CD4-positive, alpha-beta memory T cell (primary cell): ENCODE results near the gene NAE1. TPM values are rescaled to one million over a fixed set of nuclear protein-coding genes. Genes with fewer than 3 reads are reported as not detected.

Experiments used
- CTCF ChIA-PET: fragments of 350-600 bp; sonication (Branson Sonifier 250); formaldehyde crosslinking; loops from one replicate; lab custom pipeline; 2021; ENCODE audit warnings: inconsistent platforms; ENCODE audit not compliant: partially characterized antibody; lab: Charles Lee
- POLR2A ChIA-PET: fragments of 350-600 bp; sonication (Branson Sonifier 250); formaldehyde crosslinking; loops from one replicate; lab custom pipeline; 2021; ENCODE audit not compliant: partially characterized antibody; lab: Charles Lee
- DNase-seq, 5 donors: peaks; one replicate each; pipeline versions ENCODE4 v3.0.0 to v3.0.0-alpha.2; 2020 to 2022; ENCODE audit warnings: mixed read lengths in 1 of 5
- H3K27ac ChIP-seq: one replicate; pipeline ENCODE4 v1.7.0; 2013; ENCODE audit warnings: low read depth, low read length
- H3K27me3 ChIP-seq: 2 replicates; pipeline ENCODE4 v1.7.0; 2013; ENCODE audit warnings: mild to moderate bottlenecking, low read length, moderate library complexity; ENCODE audit not compliant: insufficient read depth
- H3K36me3 ChIP-seq: 2 replicates; pipeline ENCODE4 v1.7.0; 2013; ENCODE audit warnings: mild to moderate bottlenecking, low read length, moderate library complexity; ENCODE audit not compliant: insufficient read depth
- H3K4me1 ChIP-seq: 2 replicates; pipeline ENCODE4 v1.7.0; 2013; ENCODE audit warnings: mild to moderate bottlenecking, low read length, moderate library complexity; ENCODE audit not compliant: insufficient read depth
- H3K4me3 ChIP-seq, 2 donors: one replicate each; pipeline ENCODE4 v1.7.0; 2013; ENCODE audit warnings: low read length in 2 of 2, mild to moderate bottlenecking in 1 of 2
- H3K9me3 ChIP-seq, 2 donors: one replicate each; pipeline ENCODE4 v1.7.0; 2013; ENCODE audit warnings: low read length in 2 of 2, control low read depth in 1 of 2; ENCODE audit not compliant: control insufficient read depth in 1 of 2
- H3K27ac Mint-ChIP-seq, 7 donors: one replicate each; pipeline ENCODE4 v1.8.0; 2020 to 2021; ENCODE audit warnings: mixed read lengths in 7 of 7, mild to moderate bottlenecking in 6 of 7, inconsistent platforms in 3 of 7, moderate library complexity in 3 of 7
- H3K27me3 Mint-ChIP-seq, 2 donors: one replicate each; pipeline ENCODE4 v1.8.0; 2020 to 2021; ENCODE audit warnings: mixed read lengths in 2 of 2
- H3K36me3 Mint-ChIP-seq, 2 donors: one replicate each; pipeline ENCODE4 v1.8.0; 2020 to 2021; ENCODE audit warnings: mixed read lengths in 2 of 2, inconsistent platforms in 1 of 2, mild to moderate bottlenecking in 1 of 2
- H3K4me1 Mint-ChIP-seq, 4 donors: one replicate each; pipeline ENCODE4 v1.8.0; 2020 to 2021; ENCODE audit warnings: mixed read lengths in 4 of 4, mild to moderate bottlenecking in 1 of 4
- H3K4me3 Mint-ChIP-seq, 8 donors: one replicate each; pipeline ENCODE4 v1.8.0; 2020 to 2021; ENCODE audit warnings: mixed read lengths in 8 of 8, mild to moderate bottlenecking in 7 of 8, moderate library complexity in 6 of 8, inconsistent platforms in 3 of 8
- H3K9me3 Mint-ChIP-seq, 8 donors: one replicate each; pipeline ENCODE4 v1.8.0; 2020 to 2021; ENCODE audit warnings: mixed read lengths in 8 of 8, mild to moderate bottlenecking in 5 of 8, inconsistent platforms in 3 of 8, moderate library complexity in 1 of 8
- intact Hi-C: fragments of 100-400 bp; cut with micrococcal nuclease; formaldehyde crosslinking; loops from one replicate; pipeline ENCODE4 v1.15.1; 2023
- polyA plus RNA-seq, 2 donors: library from polyadenylated mRNA; unstranded; fragments of 300-500 nt; fragmentation: Illumina TruSeq; gene quantifications; one replicate each; pipeline ENCODE4 v1.2.3, GENCODE V29; 2021
- total RNA-seq, 2 experiments: library from RNA; stranded (reverse); gene quantifications; one replicate each; pipeline ENCODE4 v1.2.3, GENCODE V29; 2021

The NAE1 gene
- total and polyA plus RNA-seq, 4 experiments from 2014 or later: 70.4 to 101 (median 94.5) TPM

GRCh38 chr16:66859397-66860068, 28.8 kb upstream of the NAE1 start:
- intact Hi-C loops: no loop called here
- H3K9me3 Mint-ChIP-seq: no peaks in the 10 kb centered on the region
- CTCF ChIA-PET: interaction anchor here (0.7 to 2.5 kb wide), 7 partner anchors 8 to 296 kb away, joined by 3 to 10 read pairs (median 7); partner anchors contain the start of gene NAE1
- no peaks in the 10 kb centered on the region for H3K36me3 ChIP-seq
- no peaks in the 10 kb centered on the region for H3K27me3 Mint-ChIP-seq
- no peak for DNase-seq
- no peak overlapping the region for H3K4me3 Mint-ChIP-seq
- peak overlapping the region in 3 of 7 donors; percentile 10 to 57 (median 23) for H3K27ac Mint-ChIP-seq
- H3K36me3 Mint-ChIP-seq: no peaks in the 10 kb centered on the region
- H3K4me1 Mint-ChIP-seq: no peaks in the 10 kb centered on the region
- no peak overlapping the region for H3K4me3 ChIP-seq
- H3K4me1 ChIP-seq: no peaks in the 10 kb centered on the region
- H3K27ac ChIP-seq: no peak overlapping the region
- no peaks in the 10 kb centered on the region for H3K9me3 ChIP-seq
- POLR2A ChIA-PET: interaction anchor here (1.2 kb wide), 1 partner anchor 29 kb away, joined by 3 read pairs; the partner anchor contains the start of gene NAE1
- H3K27me3 ChIP-seq: no peaks in the 10 kb centered on the region

GRCh38 chr16:66858740-66859396, 28.1 kb upstream of the NAE1 start:
- ChIA-PET CTCF (interaction anchor here (2.5 kb wide), 1 partner anchor 9 kb away, joined by 9 read pairs; no protein-coding TSS in a partner anchor), POLR2A (no interaction called here)
- Mint-ChIP-seq H3K4me1 (no peaks in the 10 kb centered on the region), H3K27me3 (no peaks in the 10 kb centered on the region), H3K27ac (peak overlapping the region in 1 of 7 donors; percentile 57), H3K9me3 (no peaks in the 10 kb centered on the region), H3K4me3 (no peak overlapping the region), H3K36me3 (no peaks in the 10 kb centered on the region)
- H3K36me3 ChIP-seq: no peaks in the 10 kb centered on the region
- intact Hi-C loops: no loop called here
- H3K27ac ChIP-seq: no peak overlapping the region
- H3K4me1 ChIP-seq: no peaks in the 10 kb centered on the region
- no peaks in the 10 kb centered on the region for H3K27me3 ChIP-seq
- no peak overlapping the region for H3K4me3 ChIP-seq
- no peak for DNase-seq
- no peaks in the 10 kb centered on the region for H3K9me3 ChIP-seq

- Mint-ChIP-seq H3K4me1 (no peaks in the 10 kb centered on the region), H3K27me3 (no peaks in the 10 kb centered on the region), H3K36me3 (no peaks in the 10 kb centered on the region), H3K4me3 (no peak overlapping the region), H3K9me3 (no peaks in the 10 kb centered on the region), H3K27ac (peak overlapping the region in 1 of 7 donors; percentile 42)
- H3K4me1 ChIP-seq: no peaks in the 10 kb centered on the region
- ChIA-PET CTCF (interaction anchor here (1.7 kb wide), 1 partner anchor 27 kb away, joined by 9 read pairs; the partner anchor contains the start of gene NAE1), POLR2A (no interaction called here)
- intact Hi-C loops: no loop called here
- H3K27ac ChIP-seq: no peak overlapping the region
- no peak for DNase-seq
- H3K4me3 ChIP-seq: no peak overlapping the region
- no peaks in the 10 kb centered on the region for H3K36me3 ChIP-seq
- no peaks in the 10 kb centered on the region for H3K27me3 ChIP-seq
- no peaks in the 10 kb centered on the region for H3K9me3 ChIP-seq
Measured at GRCh38 chr16:66857437-66857836, 26.7 kb upstream of the NAE1 start.

- Histone ChIP-seq H3K27me3 (no peaks in the 10 kb centered on the region), H3K4me3 (no peak overlapping the region), H3K27ac (no peak overlapping the region), H3K36me3 (no peaks in the 10 kb centered on the region), H3K4me1 (no peaks in the 10 kb centered on the region), H3K9me3 (no peaks in the 10 kb centered on the region)
- CTCF ChIA-PET: interaction anchor here (0.6 to 1.7 kb wide), 4 partner anchors 12 to 26 kb away, joined by 3 to 9 read pairs (median 4); partner anchors contain the start of gene NAE1
- Mint-ChIP-seq H3K36me3 (no peaks in the 10 kb centered on the region), H3K27ac (no peak overlapping the region), H3K27me3 (no peaks in the 10 kb centered on the region), H3K4me1 (no peaks in the 10 kb centered on the region), H3K9me3 (no peaks in the 10 kb centered on the region), H3K4me3 (no peak overlapping the region)
- POLR2A ChIA-PET: no interaction called here
- intact Hi-C loops: no loop called here
- DNase-seq: no peak
Measured at GRCh38 chr16:66856801-66857200, 26.0 kb upstream of the NAE1 start.

- Mint-ChIP-seq H3K36me3 (no peaks in the 10 kb centered on the region), H3K4me3 (no peak overlapping the region), H3K9me3 (no peaks in the 10 kb centered on the region), H3K27me3 (no peaks in the 10 kb centered on the region), H3K4me1 (no peaks in the 10 kb centered on the region), H3K27ac (no peak overlapping the region)
- H3K9me3 ChIP-seq: no peaks in the 10 kb centered on the region
- H3K4me1 ChIP-seq: no peaks in the 10 kb centered on the region
- ChIA-PET CTCF (interaction anchor here (0.6 to 1.7 kb wide), 4 partner anchors 12 to 26 kb away, joined by 3 to 9 read pairs (median 4); partner anchors contain the start of gene NAE1), POLR2A (no interaction called here)
- H3K27me3 ChIP-seq: no peaks in the 10 kb centered on the region
- no peak overlapping the region for H3K4me3 ChIP-seq
- H3K36me3 ChIP-seq: no peaks in the 10 kb centered on the region
- no peak for DNase-seq
- intact Hi-C loops: no loop called here
- no peak overlapping the region for H3K27ac ChIP-seq
Measured at GRCh38 chr16:66856184-66856730, 25.5 kb upstream of the NAE1 start.

GRCh38 chr16:66853261-66854139, 22.7 kb upstream of the NAE1 start:
- H3K27ac ChIP-seq: no peak overlapping the region
- H3K27me3 ChIP-seq: no peaks in the 10 kb centered on the region
- no peaks in the 10 kb centered on the region for H3K9me3 Mint-ChIP-seq
- intact Hi-C loops: no loop called here
- H3K9me3 ChIP-seq: no peaks in the 10 kb centered on the region
- no peaks in the 10 kb centered on the region for H3K27me3 Mint-ChIP-seq
- CTCF ChIA-PET: interaction anchor here (1.4 kb wide), 1 partner anchor 14 kb away, joined by 4 read pairs; no protein-coding TSS in a partner anchor
- no peaks in the 10 kb centered on the region for H3K36me3 Mint-ChIP-seq
- no peaks in the 10 kb centered on the region for H3K4me1 ChIP-seq
- no peak for DNase-seq
- H3K27ac Mint-ChIP-seq: peak overlapping the region in 1 of 7 donors; percentile 8
- POLR2A ChIA-PET: interaction anchor here (0.9 kb wide), 1 partner anchor 10 kb away, joined by 3 read pairs; no protein-coding TSS in a partner anchor
- H3K4me1 Mint-ChIP-seq: no peaks in the 10 kb centered on the region
- H3K36me3 ChIP-seq: no peaks in the 10 kb centered on the region
- H3K4me3 ChIP-seq: no peak overlapping the region
- H3K4me3 Mint-ChIP-seq: no peak overlapping the region
